HepG2 (cell line): Measurements from ENCODE around the gene PCGF3. TPM values are rescaled to one million over a fixed set of nuclear protein-coding genes. Genes with fewer than 3 reads are reported as not detected.
A peak's percentile ranks its signal among the peaks of the same experiment; 100 is the strongest.

Experiments used
- ARHGAP35 ChIP-seq: sonication (generic); formaldehyde crosslinking; IDR thresholded peaks from 2 replicates; pipeline ENCODE4 v1.9.0; 2022; ENCODE audit warnings: mild to moderate bottlenecking, inconsistent platforms, moderate library complexity, missing genetic modification reagents, borderline replicate concordance
- ATAD3A ChIP-seq: sonication (generic); formaldehyde crosslinking; IDR thresholded peaks from 2 replicates; pipeline ENCODE4 v1.4.0; 2020; ENCODE audit warnings: missing genetic modification reagents
- BRF2 ChIP-seq: sonication (generic); formaldehyde crosslinking; IDR thresholded peaks from 2 replicates; pipeline ENCODE4 v1.8.1; 2022; ENCODE audit warnings: mild to moderate bottlenecking, missing genetic modification reagents
- CCAR2 ChIP-seq: fragments of 200-400 bp; formaldehyde crosslinking; optimal IDR thresholded peaks from 2 replicates; pipeline ENCODE3; 2018; ENCODE audit warnings: low read depth, mild to moderate bottlenecking, low read length, moderate library complexity
- GATAD2A ChIP-seq: IDR thresholded peaks from 2 replicates; pipeline ENCODE4 v1.6.1; 2016
- HDAC2 ChIP-seq: sonication (generic); formaldehyde crosslinking; IDR thresholded peaks from 2 replicates; pipeline ENCODE4 v1.4.0; 2020; ENCODE audit warnings: missing genetic modification reagents
- IKZF1 ChIP-seq: fragments of 450-650 bp; IDR thresholded peaks from 2 replicates; pipeline ENCODE4 v1.7.1; 2016
- KDM1A ChIP-seq: IDR thresholded peaks from 2 replicates; pipeline ENCODE4 v1.6.1; 2016; ENCODE audit warnings: missing compliant biosample characterization
- MEIS2 ChIP-seq: sonication (generic); formaldehyde crosslinking; IDR thresholded peaks from 2 replicates; pipeline ENCODE4 v1.9.0; 2021; ENCODE audit warnings: mild to moderate bottlenecking, missing genetic modification reagents
- POLR2A ChIP-seq, 2 experiments: IDR thresholded peaks; 2 replicates each; pipeline ENCODE4 v1.6.1; 2011; ENCODE audit warnings: low read depth in 2 of 2, low read length in 2 of 2, mild to moderate bottlenecking in 1 of 2, moderate library complexity in 1 of 2; ENCODE audit not compliant: insufficient read depth in 1 of 2
- SALL1 ChIP-seq: sonication (generic); formaldehyde crosslinking; IDR thresholded peaks from 2 replicates; pipeline ENCODE4 v1.8.0; 2022; ENCODE audit warnings: mild to moderate bottlenecking, missing genetic modification reagents
- SCMH1 ChIP-seq: sonication (generic); formaldehyde crosslinking; IDR thresholded peaks from 2 replicates; pipeline ENCODE4 v1.9.0; 2021; ENCODE audit warnings: missing genetic modification reagents, mild to moderate bottlenecking, borderline replicate concordance
- SIN3A ChIP-seq: IDR thresholded peaks from 2 replicates; pipeline ENCODE4 v1.6.1; 2011; ENCODE audit warnings: low read depth, mild to moderate bottlenecking, control low read depth, low read length, borderline replicate concordance
- SOX5 ChIP-seq: IDR thresholded peaks from 2 replicates; pipeline ENCODE4 v1.6.1; 2016; ENCODE audit warnings: borderline replicate concordance
- XRCC5 ChIP-seq: fragments of 200-400 bp; formaldehyde crosslinking; optimal IDR thresholded peaks from 2 replicates; pipeline ENCODE3; 2017; ENCODE audit warnings: mild to moderate bottlenecking, low read length
- ZFAT ChIP-seq: sonication (generic); formaldehyde crosslinking; conservative IDR thresholded peaks from 2 replicates; pipeline ENCODE4 v1.8.1; 2023; ENCODE audit warnings: missing genetic modification reagents, inconsistent platforms
- ZFYVE20 ChIP-seq: sonication (generic); formaldehyde crosslinking; IDR thresholded peaks from 2 replicates; pipeline ENCODE4 v1.8.0; 2023; ENCODE audit warnings: low read depth, mild to moderate bottlenecking, moderate library complexity, missing genetic modification reagents, borderline replicate concordance
- ZNF354B ChIP-seq: sonication (generic); formaldehyde crosslinking; IDR thresholded peaks from 2 replicates; pipeline ENCODE4 v1.8.0; 2022; ENCODE audit warnings: mild to moderate bottlenecking, missing genetic modification reagents
- ZNF407 ChIP-seq: sonication (generic); formaldehyde crosslinking; IDR thresholded peaks from one replicate; pipeline ENCODE4 v1.5.1; 2020; ENCODE audit warnings: mild to moderate bottlenecking, missing genetic modification reagents; ENCODE audit errors: not compliant biosample characterization
- ZNF740 ChIP-seq: sonication (generic); formaldehyde crosslinking; IDR thresholded peaks from 2 replicates; pipeline ENCODE4 v1.4.0; 2020; ENCODE audit warnings: missing genetic modification reagents
- ZNF772 ChIP-seq: sonication (generic); formaldehyde crosslinking; IDR thresholded peaks from 2 replicates; pipeline ENCODE4 v1.5.0; 2020; ENCODE audit warnings: mild to moderate bottlenecking, missing genetic modification reagents
- ZNF878 ChIP-seq: sonication (generic); formaldehyde crosslinking; IDR thresholded peaks from 2 replicates; pipeline ENCODE4 v1.8.1; 2023; ENCODE audit warnings: mild to moderate bottlenecking, missing genetic modification reagents, moderate library complexity
- ZSCAN29 ChIP-seq: sonication (generic); formaldehyde crosslinking; conservative IDR thresholded peaks from 2 replicates; pipeline ENCODE4 v1.4.0; 2020; ENCODE audit warnings: mild to moderate bottlenecking, missing genetic modification reagents
- polyA plus RNA-seq, 8 experiments: library from polyadenylated mRNA; depleted of rRNA in 3 of 8; stranded (reverse) in 7 of 8; unstranded in 1 of 8; fragments of >200 nt; fragmentation: Illumina TruSeq in 4 of 8; extraction: Trizol in 4 of 8; gene quantifications; 2 replicates each; pipeline versions ENCODE4 v1.2.1 to v1.2.3, GENCODE V29; 2011 to 2016; ENCODE audit warnings: low read depth in 4 of 8, missing spikeins in 1 of 8, mixed read lengths in 1 of 8; ENCODE audit not compliant: insufficient read depth in 1 of 8
- total RNA-seq, 5 experiments: library from RNA; depleted of rRNA; stranded (reverse); fragments of >200 nt; fragmentation: Illumina TruSeq; extraction: Trizol; gene quantifications; 2 replicates each; pipeline ENCODE4 v1.2.3, GENCODE V29; 2016; ENCODE audit warnings: low read depth in 1 of 5

PCGF3 gene
- total and polyA plus RNA-seq, 2 of the 13 experiments (the other 11 are each of a cell fraction or from before 2014, with no cell fraction given): 28.6 to 66.2 TPM

GRCh38 chr4:683982-684622, 21.5 kb upstream of the PCGF3 start (continued):
- TF ChIP-seq KDM1A (CRISPR knock-in tag) (no peak), ZFYVE20 (no peak), ZNF354B (CRISPR knock-in tag) (no peak), ZNF407 (no peak), IKZF1 (no peak), ZSCAN29 (CRISPR knock-in tag) (no peak), XRCC5 (peak; percentile 86), POLR2A (IDR thresholded peaks at IDR 0.05; ENCODE audit: insufficient read depth in 1 of 2, low read depth in 2 of 2, low read length in 2 of 2) (peak in 1 of 2 experiments; percentile 17; a peak in 1 of 4 replicates), SIN3A (no peak), ZNF772 (CRISPR knock-in tag) (no peak), SALL1 (CRISPR knock-in tag) (0 out of 2 replicates have a peak, but pooled peaks have one; percentile 54), BRF2 (CRISPR knock-in tag) (no peak), ZNF740 (CRISPR knock-in tag) (no peak), MEIS2 (CRISPR knock-in tag) (no peak), GATAD2A (CRISPR knock-in tag) (peak; percentile 60), HDAC2 (CRISPR knock-in tag) (peak; percentile 21; the same call in 1 of the 2 replicates), CCAR2 (no peak), ZNF878 (no peak), SCMH1 (CRISPR knock-in tag) (no peak), ATAD3A (peak; percentile 30; the same call in 1 of the 2 replicates), ARHGAP35 (no peak), SOX5 (CRISPR knock-in tag) (peak; percentile 38; the same call in 1 of the 2 replicates), ZFAT (CRISPR knock-in tag) (no peak)
